Activated T-helper 2 cell treated with anti-CD3 and anti-CD28 coated beads, Interferon-gamma antibody, Interleukin-2, Interleukin-4, amounts not matched to agents 10 μg/mL and 5 μg/mL and 100 μg/mL, durations not matched to agents 14 hours and 24 hours and 36 hours (primary cell): Measurements from ENCODE around the gene APBB2. TPM values are rescaled to one million over a fixed set of nuclear protein-coding genes. Genes with fewer than 3 reads are reported as not detected.

ENCODE experiments used
- DNase-seq: peaks from one replicate; pipeline ENCODE4 v3.0.0; 2021; ENCODE audit warnings: low spot score
- H3K27ac Mint-ChIP-seq: one replicate; pipeline ENCODE4 v1.8.0; 2021; ENCODE audit warnings: mixed read lengths
- H3K27me3 Mint-ChIP-seq: one replicate; pipeline ENCODE4 v1.8.0; 2021; ENCODE audit warnings: low read depth, mixed read lengths
- H3K36me3 Mint-ChIP-seq: one replicate; pipeline ENCODE4 v1.8.0; 2021; ENCODE audit warnings: low read depth, mixed read lengths
- H3K4me1 Mint-ChIP-seq: one replicate; pipeline ENCODE4 v1.8.0; 2021; ENCODE audit warnings: low read depth, mixed read lengths
- H3K4me3 Mint-ChIP-seq: one replicate; pipeline ENCODE4 v1.8.0; 2021; ENCODE audit warnings: low read depth, mild to moderate bottlenecking, moderate library complexity, mixed read lengths
- H3K9me3 Mint-ChIP-seq: one replicate; pipeline ENCODE4 v1.8.0; 2021; ENCODE audit warnings: mixed read lengths
- intact Hi-C: fragments of 100-400 bp; cut with micrococcal nuclease; formaldehyde crosslinking; loops from one replicate; pipeline ENCODE4 v1.15.1; 2023
- total RNA-seq: library from RNA; stranded (reverse); gene quantifications from 2 replicates; pipeline ENCODE4 v1.2.3, GENCODE V29; 2022

Gene APBB2
- total RNA-seq, 1 donor from 2014 or later = 0.73 TPM

- intact Hi-C loops = no loop called here
- Mint-ChIP-seq H3K4me1 (no peaks in the 10 kb centered on the region), H3K4me3 (no peak overlapping the region), H3K27me3 (peaks cover 26% of the 10 kb centered on the region), H3K9me3 (no peaks in the 10 kb centered on the region), H3K36me3 (no peaks in the 10 kb centered on the region), H3K27ac (no peak overlapping the region)
- DNase-seq = no peak
Measured at GRCh38 chr4:40870150-40870549, 344.2 kb downstream of the APBB2 start.

GRCh38 chr4:40865696-40866095 is 348.6 kb downstream of the APBB2 start:
- Mint-ChIP-seq H3K4me3 (no peak overlapping the region), H3K9me3 (no peaks in the 10 kb centered on the region), H3K4me1 (no peaks in the 10 kb centered on the region), H3K27ac (no peak overlapping the region), H3K27me3 (peaks cover 27% of the 10 kb centered on the region), H3K36me3 (no peaks in the 10 kb centered on the region)
- intact Hi-C loops = no loop called here
- no peak for DNase-seq

GRCh38 chr4:40864531-40864930 is 349.8 kb downstream of the APBB2 start:
- Mint-ChIP-seq H3K36me3 (no peaks in the 10 kb centered on the region), H3K4me1 (no peaks in the 10 kb centered on the region), H3K9me3 (no peaks in the 10 kb centered on the region), H3K27ac (no peak overlapping the region), H3K4me3 (no peak overlapping the region), H3K27me3 (peaks cover 30% of the 10 kb centered on the region)
- DNase-seq = no peak
- intact Hi-C loops = no loop called here

- no peak for DNase-seq
- no peak overlapping the region for H3K27ac Mint-ChIP-seq
- H3K4me1 Mint-ChIP-seq = peaks cover 4% of the 10 kb centered on the region
- peaks cover 63% of the 10 kb centered on the region for H3K27me3 Mint-ChIP-seq
- no peak overlapping the region for H3K4me3 Mint-ChIP-seq
- H3K36me3 Mint-ChIP-seq = no peaks in the 10 kb centered on the region
- H3K9me3 Mint-ChIP-seq = no peaks in the 10 kb centered on the region
- intact Hi-C loops = loop anchor here (2.0 kb wide), 1 partner anchor 18 kb away; no protein-coding TSS in a partner anchor
Measured at GRCh38 chr4:40858962-40859361, 355.4 kb downstream of the APBB2 start.

GRCh38 chr4:40857956-40858355 is 356.4 kb downstream of the APBB2 start:
- H3K4me3 Mint-ChIP-seq = no peak overlapping the region

GRCh38 chr4:40856840-40857362 is 357.4 kb downstream of the APBB2 start:
- Mint-ChIP-seq H3K4me1 (peaks cover 4% of the 10 kb centered on the region), H3K27ac (no peak overlapping the region), H3K4me3 (peak overlapping the region; percentile 61), H3K9me3 (no peaks in the 10 kb centered on the region), H3K36me3 (no peaks in the 10 kb centered on the region), H3K27me3 (peaks cover 60% of the 10 kb centered on the region)
- intact Hi-C loops = no loop called here
- peak; percentile 55 for DNase-seq

More at GRCh38 chr4:40857956-40858355, 356.4 kb downstream of the APBB2 start:
- Mint-ChIP-seq H3K27ac (no peak overlapping the region), H3K36me3 (no peaks in the 10 kb centered on the region), H3K4me1 (peaks cover 4% of the 10 kb centered on the region), H3K27me3 (peaks cover 65% of the 10 kb centered on the region), H3K9me3 (no peaks in the 10 kb centered on the region)
- intact Hi-C loops = loop anchor here (2.0 kb wide), 1 partner anchor 17 kb away; no protein-coding TSS in a partner anchor
- DNase-seq = no peak

- Mint-ChIP-seq H3K36me3 (no peaks in the 10 kb centered on the region), H3K27me3 (peaks cover 60% of the 10 kb centered on the region), H3K4me1 (peaks cover 4% of the 10 kb centered on the region), H3K9me3 (no peaks in the 10 kb centered on the region), H3K4me3 (peak overlapping the region; percentile 61), H3K27ac (no peak overlapping the region)
- DNase-seq = no peak
- intact Hi-C loops = no loop called here
Measured at GRCh38 chr4:40856277-40856839, 358.0 kb downstream of the APBB2 start.

GRCh38 chr4:40850496-40850895 is 363.8 kb downstream of the APBB2 start:
- no peaks in the 10 kb centered on the region for H3K9me3 Mint-ChIP-seq
- H3K27me3 Mint-ChIP-seq = peaks cover 38% of the 10 kb centered on the region
- H3K4me3 Mint-ChIP-seq = no peak overlapping the region
- no peaks in the 10 kb centered on the region for H3K4me1 Mint-ChIP-seq
- intact Hi-C loops = no loop called here
- H3K27ac Mint-ChIP-seq = no peak overlapping the region
- no peaks in the 10 kb centered on the region for H3K36me3 Mint-ChIP-seq
- DNase-seq = no peak

GRCh38 chr4:40848940-40849339 is 365.4 kb downstream of the APBB2 start:
- H3K9me3 Mint-ChIP-seq = no peaks in the 10 kb centered on the region
- no peaks in the 10 kb centered on the region for H3K36me3 Mint-ChIP-seq
- DNase-seq = no peak
- peaks cover 26% of the 10 kb centered on the region for H3K27me3 Mint-ChIP-seq
- no peak overlapping the region for H3K27ac Mint-ChIP-seq
- no peaks in the 10 kb centered on the region for H3K4me1 Mint-ChIP-seq
- intact Hi-C loops = no loop called here
- no peak overlapping the region for H3K4me3 Mint-ChIP-seq

- H3K4me3 Mint-ChIP-seq = no peak overlapping the region
- H3K9me3 Mint-ChIP-seq = no peaks in the 10 kb centered on the region
- DNase-seq = no peak
- H3K4me1 Mint-ChIP-seq = no peaks in the 10 kb centered on the region
- H3K27ac Mint-ChIP-seq = no peak overlapping the region
- no peaks in the 10 kb centered on the region for H3K36me3 Mint-ChIP-seq
- peaks cover 22% of the 10 kb centered on the region for H3K27me3 Mint-ChIP-seq
- intact Hi-C loops = no loop called here
Measured at GRCh38 chr4:40848251-40848650, 366.1 kb downstream of the APBB2 start.

- Mint-ChIP-seq H3K27ac (no peak overlapping the region), H3K27me3 (peaks cover 26% of the 10 kb centered on the region), H3K9me3 (no peaks in the 10 kb centered on the region), H3K36me3 (no peaks in the 10 kb centered on the region), H3K4me3 (no peak overlapping the region), H3K4me1 (no peaks in the 10 kb centered on the region)
- no peak for DNase-seq
- intact Hi-C loops = no loop called here
Measured at GRCh38 chr4:40846532-40846931, 367.8 kb downstream of the APBB2 start.

- Mint-ChIP-seq H3K36me3 (no peaks in the 10 kb centered on the region), H3K27ac (no peak overlapping the region), H3K9me3 (no peaks in the 10 kb centered on the region), H3K4me1 (peaks cover 5% of the 10 kb centered on the region), H3K4me3 (no peak overlapping the region), H3K27me3 (peaks cover 20% of the 10 kb centered on the region)
- DNase-seq = no peak
- intact Hi-C loops = no loop called here
Measured at GRCh38 chr4:40845154-40845835, 369.0 kb downstream of the APBB2 start.

- no peak overlapping the region for H3K4me3 Mint-ChIP-seq
- no peak for DNase-seq
- peaks cover 18% of the 10 kb centered on the region for H3K27me3 Mint-ChIP-seq
- no peak overlapping the region for H3K27ac Mint-ChIP-seq
- peaks cover 5% of the 10 kb centered on the region for H3K4me1 Mint-ChIP-seq
- H3K9me3 Mint-ChIP-seq = no peaks in the 10 kb centered on the region
- intact Hi-C loops = loop anchor here (5.0 kb wide), 2 partner anchors 63 to 522 kb away; no protein-coding TSS in a partner anchor
- no peaks in the 10 kb centered on the region for H3K36me3 Mint-ChIP-seq
Measured at GRCh38 chr4:40844261-40844660, 370.1 kb downstream of the APBB2 start.
